HepG2 (cell line): ENCODE measurements around the gene UBE2O. TPM values are rescaled to one million over a fixed set of nuclear protein-coding genes. Genes with fewer than 3 reads are reported as not detected.
A peak's percentile ranks its signal among the peaks of the same experiment; 100 is the strongest.

Experiments used
- EHMT2 ChIP-seq: fragments of 200-600 bp; sonication (generic); IDR thresholded peaks from 2 replicates; pipeline ENCODE4 v1.7.0; 2017; ENCODE audit warnings: antibody characterized with exemption, low read depth, low read length, borderline replicate concordance
- EZH2 ChIP-seq: conservative IDR thresholded peaks from 2 replicates; pipeline ENCODE4 v1.6.1; 2012; ENCODE audit warnings: mild to moderate bottlenecking, low read depth, low read length, moderate library complexity
- IKZF4 ChIP-seq: sonication (generic); formaldehyde crosslinking; IDR thresholded peaks from 2 replicates; pipeline ENCODE4 v1.5.1; 2020; ENCODE audit warnings: borderline replicate concordance, mild to moderate bottlenecking, low read depth, missing genetic modification reagents; ENCODE audit errors: not compliant biosample characterization
- IRF9 ChIP-seq: sonication (generic); formaldehyde crosslinking; IDR thresholded peaks from 2 replicates; pipeline ENCODE4 v1.8.0; 2022; ENCODE audit warnings: missing genetic modification reagents, mild to moderate bottlenecking, borderline replicate concordance
- MBD4 ChIP-seq: IDR thresholded peaks from 2 replicates; pipeline ENCODE4 v1.6.1; 2012; ENCODE audit warnings: low read length, inconsistent platforms, borderline replicate concordance
- TBX2 ChIP-seq: sonication (generic); formaldehyde crosslinking; IDR thresholded peaks from 2 replicates; pipeline ENCODE4 v1.5.0; 2020; ENCODE audit warnings: missing genetic modification reagents, mild to moderate bottlenecking, borderline replicate concordance
- TFE3 ChIP-seq: IDR thresholded peaks from 2 replicates; pipeline ENCODE4 v1.6.1; 2016
- TRIM22 ChIP-seq: fragments of 450-650 bp; IDR thresholded peaks from 2 replicates; pipeline ENCODE4 v1.6.1; 2017
- ZBTB46 ChIP-seq: sonication (generic); formaldehyde crosslinking; IDR thresholded peaks from 2 replicates; pipeline ENCODE4 v1.4.0; 2020; ENCODE audit warnings: mild to moderate bottlenecking, missing genetic modification reagents, borderline replicate concordance
- ZNF318 ChIP-seq: sonication (generic); formaldehyde crosslinking; IDR thresholded peaks from 2 replicates; pipeline ENCODE4 v1.4.0; 2020; ENCODE audit warnings: mild to moderate bottlenecking, missing genetic modification reagents
- ZUFSP ChIP-seq: sonication (generic); formaldehyde crosslinking; IDR thresholded peaks from 2 replicates; pipeline ENCODE4 v1.9.0; 2021; ENCODE audit warnings: missing genetic modification reagents, mild to moderate bottlenecking, borderline replicate concordance
- polyA plus RNA-seq, 8 experiments: library from polyadenylated mRNA; depleted of rRNA in 3 of 8; stranded (reverse) in 7 of 8; unstranded in 1 of 8; fragments of >200 nt; fragmentation: Illumina TruSeq in 4 of 8; extraction: Trizol in 4 of 8; gene quantifications; 2 replicates each; pipeline versions ENCODE4 v1.2.1 to v1.2.3, GENCODE V29; 2011 to 2016; ENCODE audit warnings: low read depth in 4 of 8, missing spikeins in 1 of 8, mixed read lengths in 1 of 8; ENCODE audit not compliant: insufficient read depth in 1 of 8
- total RNA-seq, 5 experiments: library from RNA; depleted of rRNA; stranded (reverse); fragments of >200 nt; fragmentation: Illumina TruSeq; extraction: Trizol; gene quantifications; 2 replicates each; pipeline ENCODE4 v1.2.3, GENCODE V29; 2016; ENCODE audit warnings: low read depth in 1 of 5

The UBE2O gene
- total and polyA plus RNA-seq, 2 of the 13 experiments (the other 11 are each of a cell fraction or from before 2014, with no cell fraction given) = 21.5 to 23.5 TPM

GRCh38 chr17:76345377-76345974 is 107.5 kb downstream of the UBE2O start (continued):
- TF ChIP-seq IRF9 (no peak), EHMT2 (no peak), ZUFSP (CRISPR knock-in tag) (no peak), TFE3 (CRISPR knock-in tag) (no peak; the same call in 1 of the 2 replicates), EZH2 (no peak), TBX2 (CRISPR knock-in tag) (peak; percentile 57; the same call in 1 of the 2 replicates), MBD4 (no peak), ZBTB46 (no peak), ZNF318 (no peak), TRIM22 (no peak), IKZF4 (CRISPR knock-in tag) (no peak)
